Limb (tissue), 2 donors: ENCODE results near the gene TSPAN11.
"Not testable (repeated sequence)": the region's sequence is repeated elsewhere in the genome, so short reads cannot be mapped to it uniquely, and the experiment has no call there.

ENCODE experiments used
- DNase-seq, 2 donors: peaks; one replicate each; pipeline ENCODE4 v3.0.0-alpha.2; 2016; ENCODE audit errors: extremely low spot score in 2 of 2

Gene TSPAN11

GRCh38 chr12:31002361-31002725, 75.8 kb downstream of the TSPAN11 start:
- DNase-seq = no peak

GRCh38 chr12:31002999-31003398, 76.5 kb downstream of the TSPAN11 start:
- DNase-seq = peak in 1 of 2 donors; percentile 20

GRCh38 chr12:31003861-31004640, 77.5 kb downstream of the TSPAN11 start:
- peak in 1 of 2 donors; percentile 9 for DNase-seq

- DNase-seq = peak in 1 of 2 donors; percentile 24
These were observed 78.1 kb downstream of the TSPAN11 start for GRCh38 chr12:31004666-31005065.

- DNase-seq = peak in 1 of 2 donors; percentile 22
These were observed 78.9 kb downstream of the TSPAN11 start for GRCh38 chr12:31005256-31005943.

GRCh38 chr12:31005944-31006361, 79.4 kb downstream of the TSPAN11 start:
- peak in 1 of 2 donors; percentile 23 for DNase-seq

GRCh38 chr12:31006416-31007152, 80.0 kb downstream of the TSPAN11 start:
- DNase-seq = peak in 1 of 2 donors; percentile 21

GRCh38 chr12:31007153-31007495, 80.6 kb downstream of the TSPAN11 start:
- no peak for DNase-seq

- peak in 1 of 2 donors; percentile 18 for DNase-seq
These were observed 81.2 kb downstream of the TSPAN11 start for GRCh38 chr12:31007636-31008175.

GRCh38 chr12:31008241-31008761, 81.8 kb downstream of the TSPAN11 start:
- DNase-seq = peak in 1 of 2 donors; percentile 33

- DNase-seq = peak in 1 of 2 donors; percentile 23
These were observed 82.7 kb downstream of the TSPAN11 start for GRCh38 chr12:31008961-31009840.

- peak in 1 of 2 donors; percentile 12 for DNase-seq
These were observed 83.4 kb downstream of the TSPAN11 start for GRCh38 chr12:31009976-31010375.

GRCh38 chr12:31011336-31011735, 84.8 kb downstream of the TSPAN11 start:
- peak in 1 of 2 donors; percentile 10 for DNase-seq

- DNase-seq = peak in 1 of 2 donors; percentile 18
These were observed 85.4 kb downstream of the TSPAN11 start for GRCh38 chr12:31011746-31012566.

GRCh38 chr12:31012567-31012891, 86.0 kb downstream of the TSPAN11 start:
- DNase-seq = not testable (repeated sequence)

GRCh38 chr12:31015215-31015614, 88.7 kb downstream of the TSPAN11 start:
- peak in 1 of 2 donors; percentile 15 for DNase-seq

GRCh38 chr12:31016057-31016456, 89.5 kb downstream of the TSPAN11 start:
- DNase-seq = peak; percentile 29 to 39

GRCh38 chr12:31017535-31017934, 91.0 kb downstream of the TSPAN11 start:
- peak in 1 of 2 donors; percentile 6 for DNase-seq

GRCh38 chr12:31018106-31018789, 91.7 kb downstream of the TSPAN11 start:
- DNase-seq = peak; percentile 10 to 11
